Osteoblast (primary cell): ENCODE data around the gene SGTA. TPM values are rescaled to one million over a fixed set of nuclear protein-coding genes. Genes with fewer than 3 reads are reported as not detected.
A peak's percentile ranks its signal among the peaks of the same experiment; 100 is the strongest.

Source experiments
- DNase-seq: peaks from one replicate; pipeline ENCODE4 v3.0.0; 2011; ENCODE audit warnings: low spot score, mixed read lengths; ENCODE audit not compliant: insufficient read length; ENCODE audit errors: missing footprints
- H2AFZ ChIP-seq: 2 replicates; pipeline ENCODE4 v1.6.0; 2011; ENCODE audit warnings: mild to moderate bottlenecking, low read length
- H3K27ac ChIP-seq: 2 replicates; pipeline ENCODE4 v1.5.1; 2011; ENCODE audit warnings: mild to moderate bottlenecking, low read depth, low read length, moderate library complexity
- H3K27me3 ChIP-seq: 2 replicates; pipeline ENCODE4 v1.6.0; 2012; ENCODE audit warnings: mild to moderate bottlenecking, control low read depth, inconsistent platforms, low read length, moderate library complexity; ENCODE audit not compliant: insufficient read depth
- H3K36me3 ChIP-seq: 2 replicates; pipeline ENCODE4 v1.5.1; 2011; ENCODE audit warnings: mild to moderate bottlenecking, low read length, control low read depth, moderate library complexity; ENCODE audit not compliant: insufficient read depth
- H3K4me1 ChIP-seq: 2 replicates; pipeline ENCODE4 v1.5.1; 2011; ENCODE audit warnings: mild to moderate bottlenecking, low read length, control low read depth, moderate library complexity; ENCODE audit not compliant: insufficient read depth
- H3K4me2 ChIP-seq: 2 replicates; pipeline ENCODE4 v1.6.0; 2011; ENCODE audit warnings: mild to moderate bottlenecking, low read length; ENCODE audit not compliant: insufficient read depth
- H3K4me3 ChIP-seq: fragments of 200-600 bp; sonication (generic); 3 replicates; pipeline ENCODE4 v1.5.1; 2012; ENCODE audit warnings: mild to moderate bottlenecking, low read length, inconsistent platforms; ENCODE audit not compliant: insufficient read depth
- H3K79me2 ChIP-seq: 2 replicates; pipeline ENCODE4 v1.6.0; 2012; ENCODE audit warnings: mild to moderate bottlenecking, low read length, control low read depth, inconsistent platforms; ENCODE audit not compliant: insufficient read depth
- H3K9me3 ChIP-seq: 2 replicates; pipeline ENCODE4 v1.5.1; 2011; ENCODE audit warnings: low read depth, low read length, control low read depth
- H4K20me1 ChIP-seq: 2 replicates; pipeline ENCODE4 v1.6.0; 2012; ENCODE audit warnings: mild to moderate bottlenecking, low read length, control low read depth; ENCODE audit not compliant: insufficient read depth
- CTCF ChIP-seq: IDR thresholded peaks from 2 replicates; pipeline ENCODE4 v1.5.1; 2011; ENCODE audit warnings: mild to moderate bottlenecking, low read depth, low read length, moderate library complexity; ENCODE audit errors: extremely low read depth
- total RNA-seq: library from RNA; depleted of rRNA; stranded (reverse); fragments of >200 nt; gene quantifications from 2 replicates; pipeline ENCODE4 v1.2.3, GENCODE V29; 2012

SGTA gene
- 35.9 and 38.7 TPM in 2 replicates for total RNA-seq

- Histone ChIP-seq H3K27me3 (no peaks in the 10 kb centered on the region), H3K9me3 (no peaks in the 10 kb centered on the region), H3K79me2 (peaks cover 77% of the 10 kb centered on the region), H4K20me1 (peaks cover 29% of the 10 kb centered on the region), H3K36me3 (peaks cover 6% of the 10 kb centered on the region), H3K4me3 (peak within 1 kb of the TSS; percentile 100), H3K4me1 (peaks cover 32% of the 10 kb centered on the region), H3K27ac (peak within 1 kb of the TSS; percentile 93), H2AFZ (peak within 1 kb of the TSS; percentile 90), H3K4me2 (peak within 1 kb of the TSS; percentile 79)
- peak; percentile 100 for DNase-seq
- peak; percentile 39 for TF ChIP-seq CTCF
These were observed at the start of gene SGTA for GRCh38 chr19:2782936-2783780. TSS of gene SGTA (minus strand) at chr19:2783273. CDS start at chr19:2769068, 14,205 bp downstream.

- no peaks in the 10 kb centered on the region for H3K79me2 ChIP-seq
- no peak overlapping the region for H2AFZ ChIP-seq
- H3K27me3 ChIP-seq = no peaks in the 10 kb centered on the region
- TF ChIP-seq CTCF = no peak
- H3K4me3 ChIP-seq = no peak overlapping the region
- peaks cover 8% of the 10 kb centered on the region for H3K36me3 ChIP-seq
- H3K4me1 ChIP-seq = no peaks in the 10 kb centered on the region
- H3K27ac ChIP-seq = no peak overlapping the region
- peaks cover 7% of the 10 kb centered on the region for H3K9me3 ChIP-seq
- no peak for DNase-seq
- no peaks in the 10 kb centered on the region for H4K20me1 ChIP-seq
- no peak overlapping the region for H3K4me2 ChIP-seq
These were observed 44.9 kb upstream of the SGTA start for GRCh38 chr19:2827840-2828489.

GRCh38 chr19:2827022-2827421, 43.9 kb upstream of the SGTA start:
- Histone ChIP-seq H3K27ac (no peak overlapping the region), H3K4me3 (no peak overlapping the region), H4K20me1 (no peaks in the 10 kb centered on the region), H3K36me3 (peaks cover 8% of the 10 kb centered on the region), H2AFZ (no peak overlapping the region), H3K79me2 (no peaks in the 10 kb centered on the region), H3K4me1 (no peaks in the 10 kb centered on the region), H3K27me3 (no peaks in the 10 kb centered on the region), H3K4me2 (no peak overlapping the region), H3K9me3 (peaks cover 7% of the 10 kb centered on the region)
- no peak for TF ChIP-seq CTCF
- DNase-seq = no peak

GRCh38 chr19:2824129-2824528, 41.1 kb upstream of the SGTA start:
- Histone ChIP-seq H3K27me3 (no peaks in the 10 kb centered on the region), H4K20me1 (no peaks in the 10 kb centered on the region), H3K9me3 (peaks cover 4% of the 10 kb centered on the region), H3K4me2 (no peak overlapping the region), H3K36me3 (peaks cover 8% of the 10 kb centered on the region), H3K27ac (no peak overlapping the region), H3K4me3 (no peak overlapping the region), H2AFZ (no peak overlapping the region), H3K4me1 (no peaks in the 10 kb centered on the region), H3K79me2 (no peaks in the 10 kb centered on the region)
- TF ChIP-seq CTCF = no peak
- no peak for DNase-seq
